DMS79 treated with DMSO at 0.1 percent for 48 hours (cell line): ENCODE measurements around the gene TMEM266.
A peak's percentile ranks its signal among the peaks of the same experiment; 100 is the strongest.

Experiments used
- DNase-seq: peaks from one replicate; lab custom pipeline; 2025; lab: John Stamatoyannopoulos, UW

Gene TMEM266

DNA sequence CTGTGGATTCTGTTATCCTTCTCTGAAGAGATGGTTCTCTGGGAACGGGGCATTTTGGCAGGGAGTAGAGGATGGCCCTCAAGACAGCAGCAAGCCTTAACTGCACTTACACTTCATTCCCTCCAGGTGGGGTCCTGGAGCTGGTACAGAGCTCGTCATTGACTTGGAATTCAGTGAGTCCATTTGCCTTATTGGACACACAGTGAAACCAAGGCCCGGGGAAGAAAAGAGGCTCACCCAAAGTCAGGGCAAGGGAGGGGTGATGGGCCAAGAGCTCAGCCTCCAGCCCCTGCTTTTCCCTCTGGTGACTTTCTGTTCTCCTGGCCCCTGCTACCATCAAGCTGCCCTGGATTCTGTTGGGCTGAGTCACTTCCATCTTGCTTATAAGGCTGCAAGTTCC is 125.9 kb downstream of the TMEM266 start:
- no peak for DNase-seq

GRCh38 chr15:76187163-76187562 is 127.4 kb downstream of the TMEM266 start:
- no peak for DNase-seq

- DNase-seq = no peak
Observed at GRCh38 chr15:76189106-76189505, 129.3 kb downstream of the TMEM266 start.

DNA sequence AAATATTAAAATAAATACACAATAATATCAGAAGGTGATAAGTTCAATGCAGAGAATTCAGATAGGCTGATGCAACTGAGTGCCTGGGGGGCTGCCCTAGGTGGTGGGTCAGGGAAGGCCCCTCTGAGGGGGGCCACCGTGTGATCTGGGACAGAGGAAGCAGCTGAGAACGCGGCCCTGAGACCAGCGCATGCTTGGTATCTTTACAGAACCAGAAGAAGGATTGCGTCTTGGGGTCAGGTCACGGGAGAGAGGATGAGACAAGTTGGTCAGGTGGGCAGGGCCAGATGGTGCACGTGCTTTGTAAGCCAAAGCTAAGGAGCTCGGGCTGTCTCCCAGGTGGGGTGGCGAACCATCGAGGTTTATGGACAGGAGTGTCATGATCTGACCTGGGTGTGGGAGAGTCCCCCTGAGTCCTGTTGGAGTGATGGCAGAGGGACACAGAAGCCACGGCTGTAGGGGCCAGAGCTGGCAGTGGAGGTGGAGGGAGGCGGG is 130.3 kb downstream of the TMEM266 start:
- no peak for DNase-seq

DNA sequence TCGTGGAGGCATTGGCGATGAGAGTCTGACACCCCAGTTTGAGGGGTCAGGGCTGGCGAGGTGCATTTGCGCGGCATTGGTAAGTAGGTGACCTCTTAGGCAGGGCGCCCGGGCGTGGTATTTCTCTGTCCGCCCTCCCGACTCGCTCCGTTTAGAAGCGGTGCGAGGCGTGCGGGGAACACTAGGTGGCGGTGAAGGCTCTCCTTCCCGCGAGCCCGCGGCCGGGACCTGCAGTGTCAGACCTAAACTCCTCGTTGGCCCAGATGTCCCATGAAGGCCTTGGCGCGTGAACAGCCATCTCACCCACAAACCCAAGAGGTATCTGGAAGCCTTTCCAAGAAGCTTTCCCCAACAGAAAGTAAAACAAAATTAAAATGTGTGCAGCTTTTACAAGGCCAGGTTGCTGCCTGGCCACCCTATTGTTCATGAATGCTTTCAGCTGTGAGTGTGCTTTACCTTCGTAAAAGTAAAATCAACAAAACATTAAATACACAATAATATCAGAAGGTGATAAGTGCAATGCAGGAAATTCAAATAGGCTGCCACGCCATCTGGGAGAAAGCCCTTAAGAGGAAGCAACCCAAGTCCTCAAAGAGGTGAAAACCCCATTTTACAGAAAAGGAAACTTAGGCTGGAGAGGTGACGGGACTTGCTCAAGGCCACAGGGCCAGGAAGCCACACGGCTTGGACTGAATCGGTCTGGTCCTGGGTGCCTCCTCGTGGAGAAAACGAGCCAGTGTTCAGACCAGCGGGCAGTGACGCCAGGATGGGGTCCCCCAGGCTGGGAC is 131.2 kb downstream of the TMEM266 start:
- DNase-seq = peak; percentile 42

- DNase-seq = no peak
Observed at GRCh38 chr15:76191539-76192244, 131.9 kb downstream of the TMEM266 start.

- DNase-seq = no peak
Observed at GRCh38 chr15:76192715-76193114, 132.9 kb downstream of the TMEM266 start.

DNA sequence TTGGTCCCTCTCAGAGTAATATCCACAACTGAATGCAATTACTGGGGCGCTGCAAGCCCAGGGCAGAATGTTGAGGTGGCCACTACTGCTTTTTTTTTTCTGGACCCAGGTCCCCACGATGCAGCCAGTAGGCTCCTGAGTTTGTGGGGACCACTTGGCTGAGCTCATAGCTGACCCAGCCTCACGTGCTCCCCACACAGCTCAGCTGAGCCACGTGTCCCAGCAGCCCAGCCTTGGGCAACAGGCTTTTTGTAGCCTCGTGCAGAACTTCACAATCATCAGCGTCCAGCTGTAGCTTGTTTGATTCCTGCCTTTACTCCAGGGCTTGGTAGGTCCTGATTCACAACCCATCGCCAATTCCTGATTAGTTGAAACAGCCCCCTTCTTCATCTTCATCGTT is 134.1 kb downstream of the TMEM266 start:
- no peak for DNase-seq

DNA sequence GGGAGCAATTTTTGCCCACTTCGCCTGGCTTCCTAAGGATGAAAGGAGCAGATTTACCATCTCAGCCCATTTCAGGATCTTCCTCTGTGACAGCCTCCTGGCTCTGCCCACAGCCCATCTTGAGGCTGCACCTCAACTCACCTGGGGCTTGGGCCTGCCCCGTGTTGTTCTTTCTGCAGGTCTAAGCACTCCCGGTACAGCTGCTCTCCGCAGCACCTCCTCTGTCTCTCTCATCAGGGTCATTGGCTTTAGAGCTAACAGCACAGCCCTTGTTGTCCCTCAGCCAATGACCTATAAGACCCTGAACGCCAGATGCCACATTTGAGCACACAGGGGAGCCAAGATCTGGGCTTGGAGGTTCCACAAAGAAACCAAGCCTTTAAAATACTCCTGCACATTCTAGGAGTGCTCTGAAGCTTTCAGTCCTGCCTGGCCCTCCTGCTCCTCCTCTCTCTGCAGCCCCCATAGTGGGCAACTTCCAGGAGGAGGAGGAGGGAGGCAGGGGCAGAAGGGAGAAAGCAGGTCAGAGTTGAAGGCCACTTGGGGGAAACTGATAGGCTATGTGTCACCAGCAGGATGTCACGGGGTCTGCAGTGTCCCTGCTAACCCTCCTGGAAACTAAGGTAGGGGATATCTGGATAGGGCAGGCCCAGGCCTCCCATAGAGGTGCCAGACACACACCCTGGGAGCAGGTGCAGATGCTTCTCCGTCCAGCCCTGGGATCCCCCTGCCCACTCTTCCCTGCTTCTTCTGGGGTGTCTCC is 135.9 kb downstream of the TMEM266 start:
- DNase-seq = no peak

DNA sequence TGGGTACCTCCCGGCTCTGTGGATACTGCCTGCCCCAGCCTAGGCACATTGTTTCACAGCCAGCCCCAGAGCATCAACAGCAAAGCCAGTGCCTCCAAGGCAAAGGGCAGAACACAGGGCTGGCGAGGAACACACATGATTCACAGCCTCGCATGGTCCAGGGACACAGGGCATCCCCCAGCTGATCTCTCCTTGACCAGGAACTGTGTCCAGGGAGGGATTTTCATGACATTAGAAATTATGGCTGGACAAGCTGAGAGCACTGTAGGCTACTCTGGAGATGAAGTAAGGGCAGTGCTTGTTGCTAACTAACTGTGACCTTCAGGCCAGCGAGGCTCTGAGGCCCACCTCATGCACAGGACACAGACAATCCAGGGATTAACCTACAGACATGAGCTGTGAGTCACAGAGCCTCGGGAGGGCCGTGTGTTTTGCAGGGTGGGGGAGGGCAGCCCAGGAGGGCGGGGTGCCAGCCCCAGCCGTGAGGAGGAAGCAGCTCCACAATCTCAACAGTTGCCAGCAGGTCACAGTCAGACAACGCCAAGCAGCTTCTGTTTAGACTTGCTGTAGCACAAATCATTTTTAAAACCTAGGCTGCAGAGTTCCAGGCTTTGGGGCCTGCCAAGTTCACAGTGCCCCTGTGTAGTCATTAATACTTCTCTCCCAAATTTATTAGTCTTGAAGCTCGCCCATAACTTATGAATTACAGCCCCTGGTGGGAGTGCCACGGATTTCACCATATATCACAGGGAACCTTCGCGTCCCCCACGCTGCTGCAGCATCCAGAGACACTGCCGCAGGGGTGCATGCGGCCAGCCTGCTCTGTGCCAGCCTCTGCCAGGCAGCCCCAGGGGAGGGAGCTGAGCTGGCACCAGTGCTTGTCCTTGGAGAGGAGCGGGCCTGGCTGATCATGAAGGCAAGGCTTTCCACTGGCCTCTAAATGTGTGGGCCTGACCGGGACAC is 136.8 kb downstream of the TMEM266 start:
- DNase-seq = no peak

DNA sequence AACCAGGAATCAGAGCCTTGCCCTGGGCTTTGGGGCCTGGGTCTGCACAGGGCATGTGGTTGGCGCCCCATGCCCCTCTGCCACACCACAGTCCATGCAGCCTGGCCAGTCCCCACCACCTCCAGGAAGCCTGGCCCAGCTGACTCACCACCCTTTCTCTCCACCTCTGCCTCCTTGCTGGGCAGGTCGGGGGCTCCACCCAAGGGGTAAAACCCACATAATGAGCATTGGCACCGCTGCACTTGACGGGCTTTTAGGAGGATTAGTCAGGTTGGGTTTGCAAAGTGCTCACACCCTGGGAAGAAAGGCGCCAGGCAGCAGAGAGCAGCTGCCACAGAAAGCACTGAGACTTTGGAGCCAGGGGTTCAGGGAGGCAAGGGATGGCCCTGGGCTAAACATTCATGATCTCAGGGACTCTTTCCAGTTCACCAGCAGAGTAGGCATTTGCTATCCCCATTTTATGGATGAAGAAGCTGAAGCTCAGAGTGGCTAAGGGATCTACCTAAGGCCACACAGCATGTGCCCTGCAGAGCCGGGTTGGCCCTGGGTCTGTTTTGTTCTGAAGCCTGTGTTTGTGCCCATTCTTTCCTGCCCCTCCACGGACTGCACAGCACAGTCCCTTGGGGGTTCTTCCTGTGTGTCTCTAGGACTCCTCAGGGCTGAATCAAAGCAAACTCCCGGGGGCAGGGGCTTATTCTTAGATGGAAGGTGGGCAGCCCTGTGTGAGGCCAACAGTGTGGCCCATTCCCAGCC is 138.1 kb downstream of the TMEM266 start:
- DNase-seq = no peak

DNA sequence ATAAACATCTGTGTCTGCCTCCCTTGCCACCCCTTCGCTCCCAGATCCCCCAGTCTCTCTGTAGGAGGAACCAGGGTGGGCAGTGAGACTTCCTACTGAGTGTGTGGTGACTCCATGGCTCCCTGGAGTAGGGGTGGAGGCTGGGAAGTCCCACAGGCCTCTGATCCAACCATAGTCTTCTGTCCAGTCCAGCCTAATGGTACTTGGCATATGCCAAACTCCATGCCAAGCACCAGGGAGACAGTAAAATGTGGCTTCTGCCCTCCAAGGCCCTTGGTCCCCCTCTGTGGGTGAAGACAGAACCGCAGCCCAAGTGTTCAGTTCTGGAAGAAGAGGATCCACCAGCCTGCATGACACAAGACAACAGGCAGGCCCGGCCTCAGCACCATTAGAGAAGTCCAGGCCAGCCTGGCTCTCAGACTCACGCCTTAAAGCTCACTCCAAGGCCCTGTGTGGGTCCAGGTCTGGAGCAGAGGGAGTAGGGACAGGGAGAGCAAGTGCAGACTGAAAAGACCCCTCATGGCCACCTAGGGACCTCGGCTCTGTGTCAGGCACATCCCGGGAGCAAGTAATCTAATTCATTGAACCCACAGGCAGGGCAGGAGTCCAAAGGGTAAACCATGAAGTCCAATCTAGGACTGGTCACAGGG is 138.8 kb downstream of the TMEM266 start:
- DNase-seq = no peak

- DNase-seq = no peak
Observed at GRCh38 chr15:76199106-76200082, 139.6 kb downstream of the TMEM266 start.

- DNase-seq = no peak
Observed at GRCh38 chr15:76200083-76200465, 140.3 kb downstream of the TMEM266 start.

GRCh38 chr15:76200641-76201105 is 140.9 kb downstream of the TMEM266 start:
- no peak for DNase-seq

DNA sequence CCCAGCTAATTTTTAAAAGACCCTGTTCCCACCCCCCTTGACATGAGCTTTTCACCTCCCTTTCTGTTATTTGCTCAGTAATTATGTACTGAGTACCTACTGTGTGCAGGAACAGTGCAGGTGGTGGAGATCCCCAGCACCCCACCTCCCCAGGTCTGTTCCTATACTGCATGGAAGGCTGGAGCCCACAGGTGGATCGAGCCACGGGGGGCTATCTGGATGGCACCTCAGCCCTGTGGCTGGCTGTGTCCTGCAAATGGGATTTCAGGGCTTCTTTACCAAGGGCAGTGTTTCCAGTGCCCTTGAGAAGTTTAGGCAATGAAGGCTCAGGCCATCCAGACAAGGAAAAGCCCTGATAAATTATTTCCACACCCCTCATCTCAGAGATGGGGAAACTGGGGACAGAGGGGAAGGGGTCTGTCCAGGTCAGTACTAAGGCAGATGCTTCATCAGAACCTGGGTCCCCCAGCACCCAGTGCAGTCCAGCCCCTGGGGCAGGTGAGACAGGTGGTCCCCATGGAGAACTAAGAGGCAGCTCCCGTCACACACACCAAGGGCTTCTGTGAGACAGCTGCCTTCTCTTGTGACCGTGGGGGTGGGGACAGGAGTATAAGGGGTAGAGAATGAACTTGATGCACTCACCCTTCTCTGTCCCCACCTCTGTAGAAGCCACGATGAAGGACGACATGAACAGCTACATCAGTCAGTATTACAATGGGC is 141.9 kb downstream of the TMEM266 start:
- DNase-seq = no peak

GRCh38 chr15:76203346-76204108 is 143.7 kb downstream of the TMEM266 start:
- no peak for DNase-seq
